NCI-H446 (cell line): Measurements from ENCODE around the gene SENP5.
"Not testable (repeated sequence)": the region's sequence is repeated elsewhere in the genome, so short reads cannot be mapped to it uniquely, and the experiment has no call there.

Experiments
- DNase-seq, 2 experiments: peaks; one replicate each; lab custom pipeline; 2025; lab: John Stamatoyannopoulos, UW

Gene SENP5

GRCh38 chr3:196867507-196868296, at the start of gene SENP5:
Gene SENP5 (plus strand): TSS chr3:196867920. CDS start chr3:196885182, 17,262 bp downstream.
- DNase-seq: peak; percentile 81 to 94

GRCh38 chr3:196821806-196822355, 45.8 kb upstream of the SENP5 start:
- no peak for DNase-seq

- DNase-seq: not testable (repeated sequence)
These were observed 38.1 kb upstream of the SENP5 start for GRCh38 chr3:196829651-196830050.

GRCh38 chr3:196835086-196835485, 32.6 kb upstream of the SENP5 start:
- no peak for DNase-seq

- not testable (repeated sequence) for DNase-seq
These were observed 31.1 kb upstream of the SENP5 start for GRCh38 chr3:196836626-196837025.

GRCh38 chr3:196837819-196838420, 29.8 kb upstream of the SENP5 start:
- DNase-seq: peak; percentile 21 to 78

GRCh38 chr3:196839351-196839750, 28.4 kb upstream of the SENP5 start:
- not testable (repeated sequence) for DNase-seq

- DNase-seq: no peak
These were observed 24.9 kb upstream of the SENP5 start for GRCh38 chr3:196842567-196843434.

- no peak for DNase-seq
These were observed 24.1 kb upstream of the SENP5 start for GRCh38 chr3:196843435-196844110.

- not testable (repeated sequence) for DNase-seq
These were observed 23.2 kb upstream of the SENP5 start for GRCh38 chr3:196844235-196845219.

- not testable (repeated sequence) for DNase-seq
These were observed 19.3 kb upstream of the SENP5 start for GRCh38 chr3:196848375-196848774.

GRCh38 chr3:196849180-196849741, 18.5 kb upstream of the SENP5 start:
- no peak for DNase-seq

GRCh38 chr3:196863000-196863399, 4.7 kb upstream of the SENP5 start:
- not testable (repeated sequence) for DNase-seq

GRCh38 chr3:196867155-196867506, 589 bp upstream of the SENP5 start:
- no peak for DNase-seq

GRCh38 chr3:196868297-196868661, 559 bp downstream of the SENP5 start:
- DNase-seq: no peak

GRCh38 chr3:196872316-196872715, 4.6 kb downstream of the SENP5 start:
- DNase-seq: no peak

GRCh38 chr3:196874511-196875094, 6.9 kb downstream of the SENP5 start:
- not testable (repeated sequence) for DNase-seq

GRCh38 chr3:196875258-196875657, 7.5 kb downstream of the SENP5 start:
- DNase-seq: no peak

GRCh38 chr3:196883361-196883760, 15.6 kb downstream of the SENP5 start:
- no peak for DNase-seq

GRCh38 chr3:196886144-196886543, 18.4 kb downstream of the SENP5 start:
- DNase-seq: no peak
